Naive thymus-derived CD4-positive, alpha-beta T cell (primary cell): ENCODE measurements around the gene GASK1A. TPM values are rescaled to one million over a fixed set of nuclear protein-coding genes. Genes with fewer than 3 reads are reported as not detected.

ENCODE experiments used
- ATAC-seq: fragments of 150-1000 bp; cut with Tn5 transposase; 2 replicates; pipeline ENCODE4 v1.10.0; 2021; ENCODE audit warnings: mild to moderate bottlenecking, moderate library complexity
- CTCF ChIA-PET: fragments of 350-600 bp; sonication (Branson Sonifier 250); formaldehyde crosslinking; loops from one replicate; lab custom pipeline; 2021; ENCODE audit warnings: antibody characterized with exemption; lab: Charles Lee
- POLR2A ChIA-PET: fragments of 350-600 bp; sonication (Branson Sonifier 250); formaldehyde crosslinking; loops from one replicate; lab custom pipeline; 2021; ENCODE audit warnings: antibody characterized with exemption, inconsistent platforms; lab: Charles Lee
- DNase-seq, 9 donors: peaks; one replicate each; pipeline versions ENCODE4 v3.0.0 to v3.0.0-alpha.2; 2020 to 2022; ENCODE audit warnings: mixed read lengths in 1 of 9
- H3K27ac ChIP-seq: one replicate; pipeline ENCODE4 v1.7.0; 2013; ENCODE audit warnings: mild to moderate bottlenecking, low read depth, low read length, moderate library complexity
- H3K27me3 ChIP-seq, 2 donors: one replicate each; pipeline ENCODE4 v1.7.0; 2013; ENCODE audit warnings: low read length in 2 of 2, mild to moderate bottlenecking in 2 of 2, moderate library complexity in 2 of 2; ENCODE audit not compliant: control insufficient read depth in 2 of 2, insufficient read depth in 2 of 2
- H3K36me3 ChIP-seq, 3 experiments: 1 replicate in 2 of 3; 2 replicates in 1 of 3; pipeline ENCODE4 v1.7.0; 2013; ENCODE audit warnings: low read length in 3 of 3, mild to moderate bottlenecking in 3 of 3, moderate library complexity in 1 of 3; ENCODE audit not compliant: insufficient read depth in 3 of 3, control insufficient read depth in 2 of 3
- H3K4me1 ChIP-seq, 2 donors: one replicate each; pipeline ENCODE4 v1.7.0; 2013; ENCODE audit warnings: low read length in 2 of 2, mild to moderate bottlenecking in 2 of 2, moderate library complexity in 1 of 2; ENCODE audit not compliant: control insufficient read depth in 2 of 2, insufficient read depth in 2 of 2
- H3K4me3 ChIP-seq: 2 replicates; pipeline ENCODE4 v1.7.0; 2013; ENCODE audit warnings: mild to moderate bottlenecking, low read length
- H3K9me3 ChIP-seq, 3 experiments: 1 replicate in 2 of 3; 2 replicates in 1 of 3; pipeline ENCODE4 v1.7.0; 2013; ENCODE audit warnings: low read length in 3 of 3; ENCODE audit not compliant: control insufficient read depth in 2 of 3
- H3K27ac Mint-ChIP-seq, 9 donors: one replicate each; pipeline ENCODE4 v1.8.0; 2020 to 2022; ENCODE audit warnings: mixed read lengths in 9 of 9, mild to moderate bottlenecking in 8 of 9, moderate library complexity in 5 of 9, inconsistent platforms in 2 of 9
- H3K27me3 Mint-ChIP-seq, 5 donors: one replicate each; pipeline ENCODE4 v1.8.0; 2021 to 2022; ENCODE audit warnings: mixed read lengths in 5 of 5, mild to moderate bottlenecking in 1 of 5
- H3K36me3 Mint-ChIP-seq, 5 donors: one replicate each; pipeline ENCODE4 v1.8.0; 2020 to 2022; ENCODE audit warnings: mixed read lengths in 5 of 5, mild to moderate bottlenecking in 3 of 5, inconsistent platforms in 1 of 5
- H3K4me1 Mint-ChIP-seq, 7 donors: one replicate each; pipeline ENCODE4 v1.8.0; 2020 to 2022; ENCODE audit warnings: mixed read lengths in 7 of 7, mild to moderate bottlenecking in 3 of 7, inconsistent platforms in 1 of 7
- H3K4me3 Mint-ChIP-seq, 10 donors: one replicate each; pipeline ENCODE4 v1.8.0; 2020 to 2022; ENCODE audit warnings: mild to moderate bottlenecking in 10 of 10, mixed read lengths in 10 of 10, moderate library complexity in 6 of 10, inconsistent platforms in 2 of 10
- H3K9me3 Mint-ChIP-seq, 11 donors: one replicate each; pipeline ENCODE4 v1.8.0; 2020 to 2022; ENCODE audit warnings: mixed read lengths in 11 of 11, mild to moderate bottlenecking in 4 of 11, inconsistent platforms in 1 of 11, moderate library complexity in 1 of 11
- intact Hi-C, 2 donors: fragments of 100-400 bp; cut with micrococcal nuclease; formaldehyde crosslinking; loops; one replicate each; pipeline ENCODE4 v1.15.1; 2023
- polyA plus RNA-seq, 2 donors: library from polyadenylated mRNA; unstranded; fragments of 300-500 nt; fragmentation: Illumina TruSeq; gene quantifications; one replicate each; pipeline ENCODE4 v1.2.3, GENCODE V29; 2021
- total RNA-seq, 6 experiments: library from RNA in 5 of 6; stranded (reverse) in 5 of 6; gene quantifications; 1 replicate in 5 of 6; 2 replicates in 1 of 6; pipeline ENCODE4 v1.2.3 and lab custom pipeline; 2021 to 2026

GASK1A gene
- total and polyA plus RNA-seq, 7 experiments from 2014 or later = 0.20 to 0.24 (median 0.21) TPM; not detected in 4

DNA sequence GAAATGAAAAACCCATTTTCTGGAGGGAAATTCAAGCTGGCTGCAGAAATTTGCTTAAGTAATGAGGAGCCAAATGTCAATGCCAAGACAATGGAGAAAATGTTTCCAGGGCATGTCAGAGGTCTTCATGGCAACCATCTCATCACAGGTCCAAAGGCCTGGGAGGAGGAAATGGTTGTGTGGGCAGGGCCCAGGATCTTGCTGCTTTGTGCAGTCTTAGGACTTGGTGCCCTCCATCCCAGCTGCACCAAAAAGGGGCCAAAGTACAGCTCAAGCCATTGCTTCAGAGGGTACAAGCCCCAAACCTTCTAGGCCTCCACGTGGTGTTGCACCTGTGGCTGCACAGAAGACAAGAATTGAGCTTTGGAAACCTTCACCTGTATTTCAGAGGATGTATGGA is 67.5 kb downstream of the GASK1A start:
- ATAC-seq (no peak), DNase-seq (no peak)
- Histone ChIP-seq H3K27ac (no peak overlapping the region), H3K4me3 (no peak overlapping the region), H3K4me1 (no peaks in the 10 kb centered on the region), H3K9me3 (peaks cover 0 to 25% (median 8%) of the 10 kb centered on the region in 3 experiments), H3K27me3 (no peaks in the 10 kb centered on the region), H3K36me3 (no peaks in the 10 kb centered on the region)
- intact Hi-C loops = no loop called here
- peaks cover 13 to 68% (median 36%) of the 10 kb centered on the region in 11 donors for H3K9me3 Mint-ChIP-seq
- peaks cover 0 to under 1% (median 0%) of the 10 kb centered on the region in 7 donors for H3K4me1 Mint-ChIP-seq
- no peak overlapping the region for H3K4me3 Mint-ChIP-seq
- CTCF ChIA-PET = interaction anchor here (0.8 kb wide), 1 partner anchor 266 kb away, joined by 3 read pairs; no protein-coding TSS in a partner anchor
- POLR2A ChIA-PET = interaction anchor here (0.6 kb wide), 1 partner anchor 448 kb away, joined by 3 read pairs; no protein-coding TSS in a partner anchor
- no peak overlapping the region for H3K27ac Mint-ChIP-seq
- peaks cover 0 to 3% (median 0%) of the 10 kb centered on the region in 5 donors for H3K27me3 Mint-ChIP-seq
- peaks cover 0 to 28% (median 15%) of the 10 kb centered on the region in 5 donors for H3K36me3 Mint-ChIP-seq

DNA sequence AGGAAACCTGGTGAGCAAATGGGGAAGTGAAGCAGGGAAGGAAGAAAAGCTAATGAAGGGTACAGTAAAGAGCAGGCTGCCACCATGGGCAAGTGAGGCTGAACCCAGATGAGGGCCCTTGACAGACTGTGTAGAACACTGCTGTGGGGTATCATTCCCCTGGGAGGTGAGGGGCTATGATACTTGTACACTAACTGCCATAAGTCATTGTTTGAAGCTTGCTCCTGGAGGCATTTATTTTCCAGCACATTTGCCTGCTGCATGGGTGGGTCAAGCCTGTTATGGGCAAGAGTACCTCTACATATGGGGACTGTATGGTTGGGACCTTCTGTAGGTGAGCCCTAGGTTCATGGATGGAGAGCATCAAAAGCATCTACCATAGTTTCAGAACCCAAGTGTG is 69.4 kb downstream of the GASK1A start:
- H3K4me3 Mint-ChIP-seq = no peak overlapping the region
- H3K4me1 Mint-ChIP-seq = peaks cover 0 to 10% (median 0%) of the 10 kb centered on the region in 7 donors
- no peak overlapping the region for H3K4me3 ChIP-seq
- H3K27ac ChIP-seq = no peak overlapping the region
- DNase-seq = no peak
- H3K9me3 ChIP-seq = peaks cover 0 to 27% (median 12%) of the 10 kb centered on the region in 3 experiments
- peaks cover 0 to 7% (median 0%) of the 10 kb centered on the region in 5 donors for H3K27me3 Mint-ChIP-seq
- no peaks in the 10 kb centered on the region for H3K4me1 ChIP-seq
- H3K27me3 ChIP-seq = no peaks in the 10 kb centered on the region
- peaks cover 28 to 83% (median 43%) of the 10 kb centered on the region in 11 donors for H3K9me3 Mint-ChIP-seq
- ChIA-PET CTCF (no interaction called here), POLR2A (no interaction called here)
- H3K36me3 ChIP-seq = no peaks in the 10 kb centered on the region
- H3K36me3 Mint-ChIP-seq = peaks cover 2 to 28% (median 22%) of the 10 kb centered on the region in 5 donors
- intact Hi-C loops = no loop called here
- no peak for ATAC-seq
- peak overlapping the region in 1 of 9 donors; percentile 70 for H3K27ac Mint-ChIP-seq

DNA sequence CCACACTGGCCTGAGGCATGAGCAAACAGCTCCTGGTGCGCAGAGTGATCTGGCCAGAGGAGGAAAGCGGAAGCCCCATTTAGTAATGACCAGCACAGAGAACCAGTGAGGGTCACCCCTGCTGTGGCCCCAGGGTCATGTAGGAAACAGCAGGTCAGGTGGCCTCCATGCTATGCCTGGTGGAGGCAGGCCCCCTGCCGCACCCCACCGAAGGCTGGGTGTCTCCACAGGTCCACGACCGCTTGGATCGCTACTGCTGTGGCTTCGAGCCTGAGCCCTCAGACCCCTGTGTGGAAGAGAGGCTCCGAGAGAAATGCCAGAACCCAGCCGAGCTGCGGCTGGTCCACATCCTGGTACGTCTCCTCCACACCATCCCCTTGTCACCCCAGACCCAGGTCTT is 74.2 kb downstream of the GASK1A start:
- no peak overlapping the region for H3K27ac Mint-ChIP-seq
- CTCF ChIA-PET = no interaction called here

DNA sequence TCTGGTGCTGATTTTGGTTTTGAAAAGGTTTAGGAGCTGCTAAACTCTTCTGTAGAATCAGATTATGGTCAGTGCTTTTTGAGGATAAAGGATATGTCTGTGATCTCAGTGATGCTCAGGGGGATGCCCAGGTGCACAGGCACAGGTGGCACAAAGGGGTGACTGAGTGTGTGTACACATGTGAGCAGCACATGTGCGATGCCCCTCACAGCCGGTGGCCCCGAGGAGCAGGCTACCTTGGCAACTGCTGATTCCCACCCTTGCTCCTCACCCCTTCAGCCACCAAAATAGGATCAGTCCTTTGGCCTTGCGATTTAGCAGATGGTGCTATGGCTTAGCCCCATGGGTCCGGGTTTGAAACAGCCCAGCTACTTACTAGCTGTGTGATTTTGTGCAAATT is 75.6 kb downstream of the GASK1A start:
- Mint-ChIP-seq H3K36me3 (peaks cover 2 to 15% (median 11%) of the 10 kb centered on the region in 5 donors), H3K27me3 (peaks cover 0 to 8% (median 0%) of the 10 kb centered on the region in 5 donors), H3K27ac (no peak overlapping the region), H3K4me3 (no peak overlapping the region), H3K4me1 (peaks cover 0 to 10% (median 3%) of the 10 kb centered on the region in 7 donors), H3K9me3 (peaks cover 10 to 33% (median 21%) of the 10 kb centered on the region in 11 donors)
- Histone ChIP-seq H3K9me3 (peaks cover 0 to 15% (median 7%) of the 10 kb centered on the region in 3 experiments), H3K27me3 (no peaks in the 10 kb centered on the region), H3K4me3 (no peak overlapping the region), H3K27ac (no peak overlapping the region), H3K4me1 (peaks cover 0 to under 1% of the 10 kb centered on the region in 2 donors), H3K36me3 (no peaks in the 10 kb centered on the region)
- peak in 1 of 9 donors; percentile 12 for DNase-seq
- ChIA-PET CTCF (no interaction called here), POLR2A (interaction anchor here (0.5 to 0.6 kb wide), 2 partner anchors 85 to 209 kb away, joined by 3 read pairs; no protein-coding TSS in a partner anchor)
- intact Hi-C loops = no loop called here
- ATAC-seq = no peak

More for the DNA sequence above, 74.2 kb downstream of the GASK1A start:
- Mint-ChIP-seq H3K36me3 (peaks cover 2 to 22% (median 12%) of the 10 kb centered on the region in 5 donors), H3K4me3 (no peak overlapping the region), H3K4me1 (peaks cover 0 to 10% (median 0%) of the 10 kb centered on the region in 7 donors), H3K27me3 (peaks cover 0 to 8% (median 0%) of the 10 kb centered on the region in 5 donors), H3K9me3 (peaks cover 11 to 48% (median 31%) of the 10 kb centered on the region in 11 donors)
- H3K27me3 ChIP-seq = no peaks in the 10 kb centered on the region
- POLR2A ChIA-PET = no interaction called here
- H3K36me3 ChIP-seq = no peaks in the 10 kb centered on the region
- DNase-seq = no peak
- intact Hi-C loops = no loop called here
- peaks cover 0 to 19% (median 12%) of the 10 kb centered on the region in 3 experiments for H3K9me3 ChIP-seq
- no peak for ATAC-seq
- H3K4me3 ChIP-seq = no peak overlapping the region
- H3K27ac ChIP-seq = no peak overlapping the region
- no peaks in the 10 kb centered on the region for H3K4me1 ChIP-seq

- no peak overlapping the region for H3K4me3 ChIP-seq
- DNase-seq = no peak
Observed at GRCh38 chr3:43055393-43055792, 76.3 kb downstream of the GASK1A start.

DNA sequence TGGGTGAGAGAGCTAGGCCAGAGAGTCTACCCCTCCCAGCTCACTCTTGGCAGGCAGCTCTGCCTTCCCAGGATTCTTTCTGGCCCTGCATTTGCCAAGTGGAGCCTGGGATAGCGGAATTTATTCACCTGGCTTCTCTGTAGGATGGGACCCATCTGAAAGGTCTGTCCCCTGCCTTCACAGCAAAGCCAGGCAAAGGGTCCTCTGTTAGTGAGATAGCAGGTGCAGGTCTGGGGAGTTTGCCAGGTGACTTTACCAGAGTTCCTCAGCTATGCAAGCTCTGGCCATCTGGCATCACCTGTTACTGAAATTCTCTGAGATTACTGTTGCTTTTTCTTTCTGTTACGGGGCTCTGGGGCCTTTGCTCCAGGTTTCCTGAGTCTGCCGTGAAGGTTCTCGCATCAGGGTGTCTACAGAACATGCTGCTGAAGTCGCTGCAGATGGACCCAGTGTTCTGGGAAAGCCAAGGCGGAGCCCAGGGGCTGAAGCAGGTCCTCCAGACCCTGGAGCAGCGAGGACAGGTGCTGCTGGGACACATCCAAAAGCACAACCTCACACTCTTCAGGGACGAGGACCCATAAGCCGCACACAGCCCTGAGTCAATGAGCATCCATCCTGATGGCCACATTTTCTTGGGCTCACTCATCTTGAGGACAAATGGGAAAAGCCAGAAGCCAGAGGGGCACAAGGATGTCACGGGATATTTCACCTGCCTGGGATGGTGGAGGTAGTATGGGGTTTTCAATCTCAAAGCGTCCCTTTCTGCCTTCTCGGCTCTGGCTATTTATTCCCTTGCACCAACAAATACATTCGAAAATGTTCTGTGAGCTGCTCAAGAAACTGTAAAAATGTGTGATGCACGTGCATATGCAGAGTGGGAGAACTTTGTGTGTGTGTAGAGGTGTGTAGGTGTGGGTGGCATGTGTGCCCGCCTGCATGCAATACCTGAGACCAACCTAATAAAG is 77.0 kb downstream of the GASK1A start:
- no peak overlapping the region for H3K4me3 Mint-ChIP-seq
- POLR2A ChIA-PET = interaction anchor here (0.5 kb wide), 1 partner anchor 503 kb away, joined by 3 read pairs; no protein-coding TSS in a partner anchor

More at GRCh38 chr3:43055393-43055792, 76.3 kb downstream of the GASK1A start:
- H3K4me3 Mint-ChIP-seq = no peak overlapping the region
- ATAC-seq = no peak
- H3K36me3 Mint-ChIP-seq = peaks cover 2 to 13% (median 8%) of the 10 kb centered on the region in 5 donors
- no peaks in the 10 kb centered on the region for H3K27me3 ChIP-seq
- peaks cover 0 to 13% (median 9%) of the 10 kb centered on the region in 7 donors for H3K4me1 Mint-ChIP-seq
- peaks cover 0 to 7% of the 10 kb centered on the region in 2 donors for H3K4me1 ChIP-seq
- H3K36me3 ChIP-seq = no peaks in the 10 kb centered on the region
- peaks cover 0 to 14% (median 7%) of the 10 kb centered on the region in 3 experiments for H3K9me3 ChIP-seq
- peak overlapping the region in 1 of 9 donors; percentile 78 for H3K27ac Mint-ChIP-seq
- H3K9me3 Mint-ChIP-seq = peaks cover 5 to 27% (median 17%) of the 10 kb centered on the region in 11 donors
- intact Hi-C loops = no loop called here
- peaks cover 0 to 8% (median 0%) of the 10 kb centered on the region in 5 donors for H3K27me3 Mint-ChIP-seq
- H3K27ac ChIP-seq = no peak overlapping the region
- POLR2A ChIA-PET = interaction anchor here (0.5 kb wide), 1 partner anchor 84 kb away, joined by 3 read pairs; no protein-coding TSS in a partner anchor
- CTCF ChIA-PET = no interaction called here

More for the DNA sequence above, 77.0 kb downstream of the GASK1A start:
- Mint-ChIP-seq H3K9me3 (peaks cover 0 to 20% (median 11%) of the 10 kb centered on the region in 11 donors), H3K27me3 (peaks cover 0 to 6% (median 0%) of the 10 kb centered on the region in 5 donors), H3K4me1 (peaks cover 0 to 20% (median 16%) of the 10 kb centered on the region in 7 donors), H3K27ac (no peak overlapping the region), H3K36me3 (peaks cover 1 to 8% (median 6%) of the 10 kb centered on the region in 5 donors)
- peak in 1 of 9 donors; percentile 13 for DNase-seq
- no peak for ATAC-seq
- H3K27ac ChIP-seq = no peak overlapping the region
- H3K27me3 ChIP-seq = no peaks in the 10 kb centered on the region
- H3K9me3 ChIP-seq = peaks cover 0 to 7% (median 7%) of the 10 kb centered on the region in 3 experiments
- H3K4me1 ChIP-seq = peaks cover 0 to 14% of the 10 kb centered on the region in 2 donors
- CTCF ChIA-PET = no interaction called here
- intact Hi-C loops = no loop called here
- H3K4me3 ChIP-seq = no peak overlapping the region
- no peaks in the 10 kb centered on the region for H3K36me3 ChIP-seq
